IMR-90 (cell line): ENCODE results near the gene CTSC. TPM values are rescaled to one million over a fixed set of nuclear protein-coding genes. Genes with fewer than 3 reads are reported as not detected.

ENCODE experiments used
- ATAC-seq: fragments of 200-7000 bp; cut with Tn5 transposase; 2 replicates; pipeline ENCODE4 v1.9.1; 2020; ENCODE audit warnings: low read depth, mild to moderate bottlenecking, moderate library complexity
- BruUV-seq: library from RNA; stranded (reverse); fragments of 400-500 nt; replicated peaks from 2 replicates; lab custom pipeline; 2021; lab: Mats Ljungman, UMichigan
- CTCF ChIA-PET: fragments of 300-600 bp; formaldehyde crosslinking; extraction: SDS; loops from one replicate; lab custom pipeline; 2021; ENCODE audit warnings: antibody characterized with exemption; lab: Yijun Ruan, JAX
- POLR2A ChIA-PET: fragments of 300-600 bp; sonication (Branson Sonifier 250); formaldehyde crosslinking; loops from one replicate; lab custom pipeline; 2022; ENCODE audit warnings: antibody characterized with exemption; ENCODE audit not compliant: unreplicated experiment; lab: Charles Lee
- DNase-seq: peaks from one replicate; pipeline ENCODE4 v3.0.0; 2013
- H2AFZ ChIP-seq: replicated peaks from 2 replicates; pipeline ENCODE3; 2013; ENCODE audit warnings: low read length, mild to moderate bottlenecking; ENCODE audit not compliant: poor library complexity
- H2AK5ac ChIP-seq: 2 replicates; pipeline ENCODE4 v1.6.1; 2013; ENCODE audit warnings: low read depth, low read length, inconsistent platforms
- H2AK9ac ChIP-seq: replicated peaks from 2 replicates; pipeline ENCODE3; 2013; ENCODE audit warnings: mild to moderate bottlenecking, low read depth, low read length, moderate library complexity; ENCODE audit not compliant: poor library complexity
- H2BK120ac ChIP-seq: 2 replicates; pipeline ENCODE4 v1.6.1; 2013; ENCODE audit warnings: low read depth, low read length, inconsistent platforms
- H2BK15ac ChIP-seq: 3 replicates; pipeline ENCODE4 v1.6.1; 2013; ENCODE audit warnings: low read depth, low read length, inconsistent platforms
- H2BK20ac ChIP-seq: 2 replicates; pipeline ENCODE4 v1.6.1; 2013; ENCODE audit warnings: low read depth, mild to moderate bottlenecking, inconsistent platforms, low read length, moderate library complexity
- H2BK5ac ChIP-seq: 2 replicates; pipeline ENCODE4 v1.6.1; 2013; ENCODE audit warnings: mild to moderate bottlenecking, low read depth, low read length, inconsistent platforms; ENCODE audit not compliant: poor library complexity, severe bottlenecking
- H3K14ac ChIP-seq: replicated peaks from 2 replicates; pipeline ENCODE4 v1.6.1; 2013; ENCODE audit warnings: low read depth, low read length, inconsistent platforms
- H3K18ac ChIP-seq: 2 replicates; pipeline ENCODE4 v1.6.1; 2013; ENCODE audit warnings: low read depth, low read length, control low read depth
- H3K23ac ChIP-seq: 2 replicates; pipeline ENCODE4 v1.6.1; 2013; ENCODE audit warnings: low read depth, low read length, inconsistent platforms
- H3K27ac ChIP-seq: 2 replicates; pipeline ENCODE4 v1.5.1; 2013; ENCODE audit warnings: mild to moderate bottlenecking, control low read depth, low read length; ENCODE audit not compliant: insufficient read depth
- H3K27me3 ChIP-seq: 2 replicates; pipeline ENCODE4 v1.6.1; 2013; ENCODE audit warnings: low read length; ENCODE audit not compliant: control insufficient read depth, insufficient read depth
- H3K36me3 ChIP-seq: 2 replicates; pipeline ENCODE4 v1.6.1; 2013; ENCODE audit warnings: low read length, mixed read lengths; ENCODE audit not compliant: control insufficient read depth, insufficient read depth
- H3K4ac ChIP-seq: 2 replicates; pipeline ENCODE4 v1.6.1; 2013; ENCODE audit warnings: low read depth, low read length, inconsistent platforms
- H3K4me1 ChIP-seq: 2 replicates; pipeline ENCODE4 v1.6.1; 2013; ENCODE audit warnings: low read length, mixed read lengths; ENCODE audit not compliant: control insufficient read depth, insufficient read depth
- H3K4me2 ChIP-seq: 2 replicates; pipeline ENCODE4 v1.6.1; 2013; ENCODE audit warnings: low read depth, mild to moderate bottlenecking, control low read depth, low read length, moderate library complexity
- H3K4me3 ChIP-seq: 2 replicates; pipeline ENCODE4 v1.5.1; 2013; ENCODE audit warnings: low read depth, mild to moderate bottlenecking, control low read depth, low read length, moderate library complexity; ENCODE audit not compliant: insufficient read depth
- H3K56ac ChIP-seq: 2 replicates; pipeline ENCODE4 v1.6.1; 2013; ENCODE audit warnings: low read length, inconsistent platforms; ENCODE audit not compliant: insufficient read depth; ENCODE audit errors: extremely low read depth
- H3K79me1 ChIP-seq, 2 experiments: 2 replicates each; pipeline ENCODE4 v1.6.1; 2013; ENCODE audit warnings: low read length in 2 of 2, inconsistent platforms in 1 of 2, low read depth in 1 of 2
- H3K9ac ChIP-seq: 2 replicates; pipeline ENCODE4 v1.6.1; 2013; ENCODE audit warnings: low read depth, low read length, control low read depth
- H3K9me1 ChIP-seq: 2 replicates; pipeline ENCODE4 v1.6.1; 2013; ENCODE audit warnings: low read length, inconsistent platforms; ENCODE audit not compliant: insufficient read depth
- H3K9me3 ChIP-seq: 2 replicates; pipeline ENCODE4 v1.6.1; 2013; ENCODE audit warnings: low read length; ENCODE audit not compliant: control insufficient read depth, insufficient read depth
- H4K20me1 ChIP-seq: 2 replicates; pipeline ENCODE4 v1.6.1; 2013; ENCODE audit warnings: low read length, inconsistent platforms; ENCODE audit not compliant: insufficient read depth
- H4K5ac ChIP-seq: 2 replicates; pipeline ENCODE4 v1.6.1; 2013; ENCODE audit warnings: mild to moderate bottlenecking, low read depth, low read length, control low read depth
- H4K8ac ChIP-seq, 2 experiments: 2 replicates each; pipeline ENCODE4 v1.6.1; 2013; ENCODE audit warnings: low read depth in 2 of 2, low read length in 2 of 2, control low read depth in 1 of 2, inconsistent platforms in 1 of 2
- H4K91ac ChIP-seq: 2 replicates; pipeline ENCODE4 v1.6.1; 2013; ENCODE audit warnings: low read depth, low read length, inconsistent platforms; ENCODE audit not compliant: insufficient read depth
- CHD1 ChIP-seq: IDR thresholded peaks from 2 replicates; pipeline ENCODE4 v1.6.1; 2012; ENCODE audit warnings: low read depth, low read length, improper control_type of control experiment
- MAFK ChIP-seq: IDR thresholded peaks from 2 replicates; pipeline ENCODE4 v1.6.1; 2012; ENCODE audit warnings: low read depth, low read length, improper control_type of control experiment
- POLR2A ChIP-seq: IDR thresholded peaks from 2 replicates; pipeline ENCODE4 v1.6.1; 2012; ENCODE audit warnings: mild to moderate bottlenecking, low read depth, low read length
- RAD21 ChIP-seq: IDR thresholded peaks from 2 replicates; pipeline ENCODE4 v1.6.1; 2012; ENCODE audit warnings: low read length, improper control_type of control experiment
- RFX5 ChIP-seq: IDR thresholded peaks from 2 replicates; pipeline ENCODE4 v1.8.0; 2012; ENCODE audit warnings: low read depth, mild to moderate bottlenecking, low read length, moderate library complexity
- SMC3 ChIP-seq: fragments of 150-350 bp; IDR thresholded peaks from 2 replicates; pipeline ENCODE4 v1.6.1; 2016; ENCODE audit warnings: low read depth, mild to moderate bottlenecking, antibody characterized with exemption, low read length, moderate library complexity
- WGBS, 2 experiments: methylation state at CpG; one replicate each; pipeline versions ENCODE4 v1.1.5 to v1.1.7; 2013; ENCODE audit warnings: missing lambda C conversion rate in 2 of 2; ENCODE audit not compliant: insufficient read length in 1 of 2; ENCODE audit errors: extremely low coverage in 2 of 2; 5-methylcytosine and 5-hydroxymethylcytosine counted together
- dilution Hi-C: fragments of 300-500 bp; cut with HindIII; formaldehyde crosslinking; loops from one replicate; pipeline ENCODE4 v1.14.3; 2018; ENCODE audit warnings: low sequenced_read_pairs; ENCODE audit not compliant: unreplicated experiment
- in situ Hi-C: fragments of 300-500 bp; cut with MboI; formaldehyde crosslinking; loops from 3 replicates; pipeline ENCODE4 v1.14.3; 2019; ENCODE audit warnings: low sequenced_read_pairs, inconsistent platforms, mixed read lengths
- intact Hi-C: fragments of 100-400 bp; cut with micrococcal nuclease; formaldehyde crosslinking; loops from 2 replicates; pipeline ENCODE4 v1.10.0; 2022
- polyA plus RNA-seq, 3 experiments: library from polyadenylated mRNA; depleted of rRNA; stranded (reverse); fragments of >200 nt; gene quantifications; 2 replicates each; pipeline ENCODE4 v1.2.3, GENCODE V29; 2012; ENCODE audit warnings: low replicate concordance in 1 of 3
- total RNA-seq: library from RNA; depleted of rRNA; stranded (reverse); fragments of >200 nt; gene quantifications from 2 replicates; pipeline ENCODE4 v1.2.3, GENCODE V29; 2012
- TF ChIP-seq, protein P1 (sequence below): conservative IDR thresholded peaks from 2 replicates; pipeline ENCODE4 v1.5.1; 2012; ENCODE audit warnings: mild to moderate bottlenecking, low read depth, low read length, improper control_type of control experiment
- TF ChIP-seq, protein P2 (sequence below): fragments of 150-350 bp; IDR thresholded peaks from 2 replicates; pipeline ENCODE4 v1.6.1; 2016; ENCODE audit warnings: low read depth, mild to moderate bottlenecking, low read length, moderate library complexity, borderline replicate concordance
- TF ChIP-seq, protein P3 (sequence below): fragments of 150-350 bp; IDR thresholded peaks from 2 replicates; pipeline ENCODE4 v1.6.1; 2017; ENCODE audit warnings: mild to moderate bottlenecking, antibody characterized with exemption, low read length, low read depth

CTSC gene
- total and polyA plus RNA-seq, 2 of the 4 experiments (the other 2 are of a cell fraction), result 208 to 299 TPM

DNA sequence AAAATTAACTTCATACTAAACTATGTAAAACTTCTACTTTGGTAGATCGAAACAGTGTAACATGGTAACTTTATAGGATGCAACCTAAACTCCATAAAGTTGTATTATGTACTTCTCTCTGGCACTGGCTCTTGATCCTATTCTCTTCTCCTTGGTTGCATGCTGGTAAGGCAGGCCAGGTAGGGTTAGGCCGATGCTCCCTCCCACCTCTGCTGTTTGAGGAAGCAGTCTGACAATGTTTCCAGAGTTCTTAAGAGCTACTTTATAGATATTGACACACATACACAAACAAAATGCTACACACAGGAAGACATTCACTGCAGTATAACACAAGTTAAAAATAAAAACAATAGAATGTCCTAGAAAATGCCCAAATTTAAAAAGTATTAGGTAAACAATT, 22.5 kb downstream of the CTSC start:
- no peak overlapping the region for H3K14ac ChIP-seq
- no peak overlapping the region for H3K4me2 ChIP-seq
- peaks cover 0 to 41% of the 10 kb centered on the region in 2 experiments; a peak in 2 of 4 replicates for H3K79me1 ChIP-seq
- H3K18ac ChIP-seq, result no peak overlapping the region
- H3K9me1 ChIP-seq, result peaks cover 3% of the 10 kb centered on the region; the same call in 1 of the 2 replicates
- H2AK9ac ChIP-seq, result no peak overlapping the region
- H4K8ac ChIP-seq, result no peak overlapping the region
- H2AK5ac ChIP-seq, result no peak overlapping the region
- intact Hi-C loops, result no loop called here
- H4K5ac ChIP-seq, result no peak overlapping the region
- dilution Hi-C loops, result no loop called here
- ChIA-PET CTCF (no interaction called here), POLR2A (no interaction called here)
- H3K9ac ChIP-seq, result no peak overlapping the region
- H2BK20ac ChIP-seq, result no peak overlapping the region
- no CpG with 5 or more reads among the region's 2 CpGs for WGBS, 2 experiments
- peaks cover 10% of the 10 kb centered on the region for H3K36me3 ChIP-seq
- no peak overlapping the region for H2BK15ac ChIP-seq
- no peak overlapping the region for H4K91ac ChIP-seq
- ATAC-seq (no peak), DNase-seq (no peak)
- H3K56ac ChIP-seq, result no peak overlapping the region
- peaks cover 3% of the 10 kb centered on the region; the same call in 1 of the 2 replicates for H4K20me1 ChIP-seq
- no peak overlapping the region for H3K23ac ChIP-seq
- peaks cover 15% of the 10 kb centered on the region for H3K4me1 ChIP-seq
- no peaks in the 10 kb centered on the region for H3K27me3 ChIP-seq
- no peak overlapping the region for H2BK120ac ChIP-seq
- H3K27ac ChIP-seq, result no peak overlapping the region
- no TSS peak for BruUV-seq
- H2BK5ac ChIP-seq, result no peak overlapping the region
- no peak overlapping the region for H2AFZ ChIP-seq
- in situ Hi-C loops, result loop anchor here (25.0 kb wide), 1 partner anchor 222 kb away; no protein-coding TSS in a partner anchor
- no peak overlapping the region for H3K4me3 ChIP-seq
- TF ChIP-seq SMC3 (no peak), RAD21 (no peak), CHD1 (no peak), MAFK (no peak), RFX5 (no peak), POLR2A (no peak)
- TF ChIP-seq, protein P1, sequence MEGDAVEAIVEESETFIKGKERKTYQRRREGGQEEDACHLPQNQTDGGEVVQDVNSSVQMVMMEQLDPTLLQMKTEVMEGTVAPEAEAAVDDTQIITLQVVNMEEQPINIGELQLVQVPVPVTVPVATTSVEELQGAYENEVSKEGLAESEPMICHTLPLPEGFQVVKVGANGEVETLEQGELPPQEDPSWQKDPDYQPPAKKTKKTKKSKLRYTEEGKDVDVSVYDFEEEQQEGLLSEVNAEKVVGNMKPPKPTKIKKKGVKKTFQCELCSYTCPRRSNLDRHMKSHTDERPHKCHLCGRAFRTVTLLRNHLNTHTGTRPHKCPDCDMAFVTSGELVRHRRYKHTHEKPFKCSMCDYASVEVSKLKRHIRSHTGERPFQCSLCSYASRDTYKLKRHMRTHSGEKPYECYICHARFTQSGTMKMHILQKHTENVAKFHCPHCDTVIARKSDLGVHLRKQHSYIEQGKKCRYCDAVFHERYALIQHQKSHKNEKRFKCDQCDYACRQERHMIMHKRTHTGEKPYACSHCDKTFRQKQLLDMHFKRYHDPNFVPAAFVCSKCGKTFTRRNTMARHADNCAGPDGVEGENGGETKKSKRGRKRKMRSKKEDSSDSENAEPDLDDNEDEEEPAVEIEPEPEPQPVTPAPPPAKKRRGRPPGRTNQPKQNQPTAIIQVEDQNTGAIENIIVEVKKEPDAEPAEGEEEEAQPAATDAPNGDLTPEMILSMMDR, result no peak
- TF ChIP-seq, protein P2, sequence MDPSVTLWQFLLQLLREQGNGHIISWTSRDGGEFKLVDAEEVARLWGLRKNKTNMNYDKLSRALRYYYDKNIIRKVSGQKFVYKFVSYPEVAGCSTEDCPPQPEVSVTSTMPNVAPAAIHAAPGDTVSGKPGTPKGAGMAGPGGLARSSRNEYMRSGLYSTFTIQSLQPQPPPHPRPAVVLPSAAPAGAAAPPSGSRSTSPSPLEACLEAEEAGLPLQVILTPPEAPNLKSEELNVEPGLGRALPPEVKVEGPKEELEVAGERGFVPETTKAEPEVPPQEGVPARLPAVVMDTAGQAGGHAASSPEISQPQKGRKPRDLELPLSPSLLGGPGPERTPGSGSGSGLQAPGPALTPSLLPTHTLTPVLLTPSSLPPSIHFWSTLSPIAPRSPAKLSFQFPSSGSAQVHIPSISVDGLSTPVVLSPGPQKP, result no peak
- TF ChIP-seq, protein P3, sequence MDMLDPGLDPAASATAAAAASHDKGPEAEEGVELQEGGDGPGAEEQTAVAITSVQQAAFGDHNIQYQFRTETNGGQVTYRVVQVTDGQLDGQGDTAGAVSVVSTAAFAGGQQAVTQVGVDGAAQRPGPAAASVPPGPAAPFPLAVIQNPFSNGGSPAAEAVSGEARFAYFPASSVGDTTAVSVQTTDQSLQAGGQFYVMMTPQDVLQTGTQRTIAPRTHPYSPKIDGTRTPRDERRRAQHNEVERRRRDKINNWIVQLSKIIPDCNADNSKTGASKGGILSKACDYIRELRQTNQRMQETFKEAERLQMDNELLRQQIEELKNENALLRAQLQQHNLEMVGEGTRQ, result no peak
- H3K9me3 ChIP-seq, result no peaks in the 10 kb centered on the region
- H3K4ac ChIP-seq, result no peak overlapping the region
